ENCODE data around the gene ORM2. TPM values are rescaled to one million over a fixed set of nuclear protein-coding genes. Genes with fewer than 3 reads are reported as not detected.

Gene ORM2
- total RNA-seq, 2 donors from 2014 or later = 0.91 to 1.9 TPM

- DNase-seq (ENCODE audit: low spot score) = no peak
- WGBS = 87% methylated on average over 13 of the region's 13 CpGs
- Histone ChIP-seq H3K27me3 (replicated peaks; ENCODE audit: insufficient read depth) (no peaks in the 10 kb centered on the region), H3K4me3 (no peak overlapping the region), H3K9me3 (no peaks in the 10 kb centered on the region), H3K4me1 (replicated peaks) (no peaks in the 10 kb centered on the region), H3K36me3 (no peaks in the 10 kb centered on the region), H3K27ac (no peak overlapping the region)
- intact Hi-C loops (cut with DNase I) = no loop called here
- TF ChIP-seq CTCF (IDR thresholded peaks at IDR 0.05) = no peak
- TF ChIP-seq POLR2AphosphoS5 (IDR thresholded peaks at IDR 0.05) = no peak
- no peak for TF ChIP-seq POLR2A (IDR thresholded peaks at IDR 0.05)
Measured at GRCh38 chr9:114309096-114309495, 20.6 kb upstream of the ORM2 start.

- no peak for TF ChIP-seq CTCF (IDR thresholded peaks at IDR 0.05)
- no peak for TF ChIP-seq POLR2AphosphoS5 (IDR thresholded peaks at IDR 0.05)
- no peak for TF ChIP-seq POLR2A (IDR thresholded peaks at IDR 0.05)
- Histone ChIP-seq H3K9me3 (no peaks in the 10 kb centered on the region), H3K4me1 (replicated peaks) (no peaks in the 10 kb centered on the region), H3K36me3 (no peaks in the 10 kb centered on the region), H3K27ac (no peak overlapping the region), H3K4me3 (no peak overlapping the region), H3K27me3 (replicated peaks; ENCODE audit: insufficient read depth) (no peaks in the 10 kb centered on the region)
- intact Hi-C loops (cut with DNase I) = no loop called here
- WGBS = 88% methylated on average over 22 of the region's 22 CpGs
- no peak for DNase-seq (ENCODE audit: low spot score)
Measured at GRCh38 chr9:114310471-114311450, 18.9 kb upstream of the ORM2 start.

- Histone ChIP-seq H3K27me3 (replicated peaks; ENCODE audit: insufficient read depth) (no peaks in the 10 kb centered on the region), H3K4me3 (no peak overlapping the region), H3K4me1 (replicated peaks) (no peaks in the 10 kb centered on the region), H3K36me3 (no peaks in the 10 kb centered on the region), H3K9me3 (no peaks in the 10 kb centered on the region), H3K27ac (no peak overlapping the region)
- intact Hi-C loops (cut with DNase I) = no loop called here
- 91% methylated on average over 28 of the region's 28 CpGs for WGBS
- TF ChIP-seq CTCF (IDR thresholded peaks at IDR 0.05) = no peak
- TF ChIP-seq POLR2A (IDR thresholded peaks at IDR 0.05) = no peak
- no peak for TF ChIP-seq POLR2AphosphoS5 (IDR thresholded peaks at IDR 0.05)
- DNase-seq (ENCODE audit: low spot score) = no peak
Measured at GRCh38 chr9:114311571-114312512, 17.8 kb upstream of the ORM2 start.

- H3K36me3 ChIP-seq = no peaks in the 10 kb centered on the region
Measured at GRCh38 chr9:114312513-114312875, 17.2 kb upstream of the ORM2 start.

More at GRCh38 chr9:114312513-114312875, 17.2 kb upstream of the ORM2 start:
- no peak for TF ChIP-seq CTCF (IDR thresholded peaks at IDR 0.05)
- no peak for TF ChIP-seq POLR2A (IDR thresholded peaks at IDR 0.05)
- TF ChIP-seq POLR2AphosphoS5 (IDR thresholded peaks at IDR 0.05) = no peak
- H3K27ac ChIP-seq = no peak overlapping the region
- H3K4me3 ChIP-seq = no peak overlapping the region
- no peak for DNase-seq (ENCODE audit: low spot score)
- whole genome bisulfite sequencing = 70% methylated on average over 8 of the region's 8 CpGs
- no peaks in the 10 kb centered on the region for H3K4me1 ChIP-seq (replicated peaks)
- H3K27me3 ChIP-seq (replicated peaks; ENCODE audit: insufficient read depth) = no peaks in the 10 kb centered on the region
- no peaks in the 10 kb centered on the region for H3K9me3 ChIP-seq
- intact Hi-C loops (cut with DNase I) = no loop called here
